Prostate gland (tissue), 2 donors: ENCODE results near the gene RAB36.

Experiments
- POLR2A ChIP-seq: fragments of 450-650 bp; IDR thresholded peaks from one replicate; pipeline ENCODE4 v1.6.1; 2016; ENCODE audit warnings: antibody characterized with exemption, mild to moderate bottlenecking
- TF ChIP-seq, protein P1 (sequence below), 4 experiments: fragments of 200-600 bp in 2 of 4; fragments of 450-650 bp in 2 of 4; sonication (generic) in 2 of 4; IDR thresholded peaks; 1 replicate in 3 of 4; 2 replicates in 1 of 4; pipeline ENCODE4 v1.5.1; 2016 to 2019; ENCODE audit warnings: antibody characterized with exemption in 4 of 4, mild to moderate bottlenecking in 2 of 4, moderate library complexity in 2 of 4

DNA sequence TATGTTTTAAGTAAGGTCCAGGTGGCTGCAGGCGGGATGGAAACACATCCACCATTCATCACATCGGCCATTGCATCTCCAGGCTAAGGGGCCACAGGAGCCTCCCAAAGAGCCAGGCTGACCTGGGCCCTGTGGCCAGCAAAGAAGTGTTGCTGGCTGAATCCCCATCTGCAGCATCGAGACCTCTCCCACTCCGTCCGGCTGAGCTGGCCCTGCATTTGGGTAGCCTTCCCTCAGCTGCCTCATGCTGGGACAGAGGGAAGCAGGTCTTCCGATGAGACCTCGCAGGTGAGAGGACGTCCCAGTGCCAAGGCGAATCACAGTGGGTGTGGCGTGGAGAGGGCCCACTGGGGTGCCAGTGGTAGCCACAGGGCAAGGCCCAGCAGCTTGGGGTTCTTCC lies 28.0 kb upstream of the RAB36 start:
- TF ChIP-seq, protein P1, sequence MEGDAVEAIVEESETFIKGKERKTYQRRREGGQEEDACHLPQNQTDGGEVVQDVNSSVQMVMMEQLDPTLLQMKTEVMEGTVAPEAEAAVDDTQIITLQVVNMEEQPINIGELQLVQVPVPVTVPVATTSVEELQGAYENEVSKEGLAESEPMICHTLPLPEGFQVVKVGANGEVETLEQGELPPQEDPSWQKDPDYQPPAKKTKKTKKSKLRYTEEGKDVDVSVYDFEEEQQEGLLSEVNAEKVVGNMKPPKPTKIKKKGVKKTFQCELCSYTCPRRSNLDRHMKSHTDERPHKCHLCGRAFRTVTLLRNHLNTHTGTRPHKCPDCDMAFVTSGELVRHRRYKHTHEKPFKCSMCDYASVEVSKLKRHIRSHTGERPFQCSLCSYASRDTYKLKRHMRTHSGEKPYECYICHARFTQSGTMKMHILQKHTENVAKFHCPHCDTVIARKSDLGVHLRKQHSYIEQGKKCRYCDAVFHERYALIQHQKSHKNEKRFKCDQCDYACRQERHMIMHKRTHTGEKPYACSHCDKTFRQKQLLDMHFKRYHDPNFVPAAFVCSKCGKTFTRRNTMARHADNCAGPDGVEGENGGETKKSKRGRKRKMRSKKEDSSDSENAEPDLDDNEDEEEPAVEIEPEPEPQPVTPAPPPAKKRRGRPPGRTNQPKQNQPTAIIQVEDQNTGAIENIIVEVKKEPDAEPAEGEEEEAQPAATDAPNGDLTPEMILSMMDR (IDR thresholded peaks at IDR 0.05) = no peak
- TF ChIP-seq POLR2A = no peak
